UCSD-AML1 (cell line): ENCODE measurements around the gene PPRC1.
"Not testable (repeated sequence)": the region's sequence is repeated elsewhere in the genome, so short reads cannot be mapped to it uniquely, and the experiment has no call there.

Experiments
- DNase-seq: peaks from one replicate; lab custom pipeline; 2025; ENCODE audit not compliant: unreplicated experiment; lab: John Stamatoyannopoulos, UW

PPRC1 gene

DNA sequence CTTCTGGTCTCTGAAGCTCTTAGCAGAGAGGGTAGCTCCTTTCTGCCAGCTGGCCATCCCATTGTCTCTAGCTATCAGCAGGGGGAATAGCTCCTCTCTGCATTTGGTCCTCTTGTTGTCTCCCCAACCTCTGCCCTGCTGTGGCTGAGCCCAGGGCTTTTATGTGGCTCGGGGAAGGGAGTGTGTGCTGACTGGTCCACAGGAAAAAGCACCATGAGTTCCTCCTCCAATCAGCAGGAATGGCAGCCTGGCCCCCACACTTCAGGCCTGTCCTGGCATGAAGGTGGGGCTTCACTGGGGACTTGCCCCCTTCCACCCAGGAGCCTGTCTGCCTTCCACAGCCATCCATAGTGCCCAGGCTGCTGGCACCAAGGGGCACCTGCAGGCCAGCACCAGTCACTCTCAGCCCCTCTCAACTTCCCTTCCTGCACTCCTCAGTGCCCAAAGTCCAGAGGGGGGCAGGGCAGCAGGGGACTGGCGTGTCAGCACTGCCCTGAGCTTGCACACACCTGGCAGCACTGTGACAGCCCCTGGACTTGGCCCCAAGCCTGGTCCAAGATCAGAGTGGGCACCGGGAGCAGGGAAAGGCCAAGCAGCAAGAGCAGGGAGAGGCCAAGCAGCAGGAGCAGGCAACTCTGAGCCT lies 55.6 kb downstream of the PPRC1 start:
- no peak for DNase-seq

DNA sequence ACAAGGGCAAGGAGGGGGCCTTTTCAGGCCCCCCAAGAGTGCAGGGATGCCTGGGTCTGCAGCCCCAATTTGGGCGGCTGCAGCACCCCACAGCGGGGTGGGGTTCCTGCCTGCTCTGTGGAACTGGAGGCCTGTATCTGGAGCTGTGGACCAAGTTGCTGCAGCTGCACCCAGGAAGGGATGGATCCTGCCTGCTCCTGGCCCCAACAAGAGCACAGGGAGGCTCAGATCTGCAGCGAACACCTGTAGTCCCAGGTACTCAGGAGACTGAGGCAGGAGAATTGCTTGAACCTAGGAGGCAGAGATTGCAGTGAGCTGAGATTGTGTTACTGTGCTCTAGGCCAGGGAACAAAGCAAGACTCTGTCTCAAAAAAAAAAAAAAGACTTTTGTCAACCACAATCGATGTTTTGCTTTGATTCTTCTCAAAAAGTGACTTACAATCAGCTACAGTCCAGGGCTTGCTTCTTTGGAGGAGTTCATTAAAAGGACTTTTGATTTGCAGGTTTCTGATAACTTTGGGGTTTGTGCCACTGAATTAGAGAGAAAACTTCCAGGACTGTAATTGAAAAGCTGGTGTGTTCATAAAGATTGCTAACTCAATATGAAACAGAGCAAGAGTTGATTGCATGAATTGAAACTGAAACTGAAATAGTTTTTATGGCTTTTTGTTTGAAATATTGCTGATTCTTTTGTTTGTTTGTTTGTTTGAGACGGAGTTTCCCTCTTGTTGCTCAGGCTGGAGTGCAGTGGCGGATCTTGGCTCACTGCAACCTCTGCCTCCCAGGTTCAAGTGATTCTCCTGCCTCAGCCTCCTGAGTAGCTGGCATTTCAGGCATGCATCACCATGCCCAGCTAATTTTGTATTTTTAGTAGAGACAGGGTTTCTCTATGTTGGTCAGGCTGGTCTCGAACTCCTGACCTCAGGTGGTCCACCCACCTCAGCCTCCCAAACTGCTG lies 56.4 kb downstream of the PPRC1 start:
- not testable (repeated sequence) for DNase-seq

DNA sequence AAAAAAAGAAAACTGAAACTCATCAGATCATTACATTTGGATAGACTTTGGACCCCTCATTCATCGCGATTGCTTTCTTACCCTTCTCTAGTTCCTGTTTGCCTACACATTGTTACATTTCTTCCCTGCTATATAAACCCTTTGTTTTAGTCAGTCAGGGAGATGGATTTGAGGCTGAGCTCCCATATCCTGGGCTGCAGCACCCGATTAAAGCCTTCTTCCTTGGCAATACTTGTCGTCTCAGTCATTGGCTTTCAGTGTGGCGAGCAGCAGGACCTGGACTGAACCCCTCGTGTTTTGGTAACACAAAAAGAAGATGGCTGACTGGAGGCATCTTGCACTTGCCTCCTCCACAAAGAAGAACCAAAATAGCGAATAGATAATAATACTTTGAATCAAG lies 59.1 kb downstream of the PPRC1 start:
- DNase-seq: no peak

DNA sequence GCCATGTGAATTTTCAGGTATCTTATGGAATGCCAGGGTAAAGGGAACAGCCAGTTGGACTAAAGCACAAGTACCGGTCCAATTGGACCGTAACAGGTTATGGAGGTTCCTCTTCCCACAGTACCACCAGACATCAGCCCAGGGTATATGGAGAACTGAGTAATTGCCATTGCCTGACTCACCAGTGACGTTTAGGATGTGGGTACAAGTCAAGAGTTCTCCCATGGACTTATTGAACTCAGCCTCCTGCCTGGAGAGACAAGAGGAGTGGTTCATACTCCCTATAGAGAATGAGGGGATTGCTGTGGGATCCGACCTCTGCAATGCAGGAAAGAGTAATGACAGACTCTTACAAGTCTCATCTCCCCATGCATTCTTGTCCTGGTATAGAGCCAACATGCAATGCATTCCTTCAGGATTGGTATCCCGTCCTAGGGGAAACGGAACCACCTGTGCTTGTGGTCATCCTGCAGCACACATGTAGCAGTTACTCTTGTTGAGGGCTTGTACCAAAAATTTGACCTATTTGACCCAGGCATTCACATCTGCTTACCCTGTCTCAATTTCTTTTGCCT lies 62.5 kb downstream of the PPRC1 start:
- DNase-seq: no peak

DNA sequence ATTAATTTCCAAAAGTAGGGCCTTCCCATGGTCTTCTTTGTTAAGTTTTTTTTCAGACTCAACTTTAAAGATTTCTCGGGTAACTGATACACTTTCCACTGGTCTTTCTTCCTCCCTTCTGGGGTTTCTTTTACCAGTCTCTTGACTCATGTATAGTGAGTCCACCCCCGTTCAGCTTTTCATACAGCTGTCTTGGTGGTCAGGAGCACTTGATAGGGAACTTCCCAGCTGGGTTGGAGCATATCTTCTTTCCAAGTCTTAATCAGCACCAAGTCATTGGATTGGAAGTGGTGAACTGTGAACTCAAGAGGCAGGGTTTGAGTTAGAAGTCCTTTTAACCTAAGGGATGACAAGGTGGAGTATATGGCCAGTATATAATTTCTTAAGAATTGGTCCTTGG lies 64.1 kb downstream of the PPRC1 start:
- no peak for DNase-seq

DNA sequence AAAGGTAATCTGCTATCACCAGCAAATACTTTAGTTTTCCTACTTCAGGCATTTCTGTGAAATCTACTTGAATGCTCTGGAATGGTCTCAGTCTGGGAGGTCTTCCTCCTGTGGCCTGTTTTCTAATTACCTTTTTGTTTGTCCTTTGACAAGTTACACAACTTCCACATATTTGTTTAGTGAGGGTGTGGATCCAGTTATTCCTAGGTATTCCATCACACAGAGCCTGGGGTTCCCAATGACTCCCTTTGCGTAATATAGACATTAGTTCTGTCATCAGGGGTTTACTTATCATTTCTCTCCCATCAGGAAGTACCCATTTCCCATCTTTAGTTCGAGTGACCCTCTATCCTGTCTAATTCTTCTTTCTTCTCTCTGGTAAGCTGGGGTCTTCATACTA lies 65.2 kb downstream of the PPRC1 start:
- DNase-seq: no peak
